Measurements from ENCODE around the gene NR2C1.

NR2C1 gene

DNA sequence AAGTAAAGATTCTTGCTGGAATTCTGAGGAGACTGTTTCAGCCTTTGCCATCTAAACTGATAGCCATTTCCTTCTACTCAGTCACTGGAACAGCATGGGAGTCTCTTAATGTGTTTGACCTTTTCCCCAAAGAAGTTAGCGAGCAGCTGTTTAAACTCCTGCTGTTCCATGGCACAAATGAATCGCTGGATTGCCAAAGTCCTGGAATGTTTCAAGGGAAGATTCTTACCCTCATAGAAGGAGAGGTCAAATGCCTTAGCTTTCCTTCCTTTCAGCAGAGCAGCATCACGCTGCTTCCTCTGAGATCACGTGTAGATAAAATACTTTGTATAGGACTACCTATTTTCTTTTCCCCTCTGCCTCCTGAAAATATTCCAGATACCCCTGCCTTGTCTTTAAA lies 10.5 kb upstream of the NR2C1 start:
- peak; percentile 76 for DNase-seq (ENCODE audit: low read depth)

DNA sequence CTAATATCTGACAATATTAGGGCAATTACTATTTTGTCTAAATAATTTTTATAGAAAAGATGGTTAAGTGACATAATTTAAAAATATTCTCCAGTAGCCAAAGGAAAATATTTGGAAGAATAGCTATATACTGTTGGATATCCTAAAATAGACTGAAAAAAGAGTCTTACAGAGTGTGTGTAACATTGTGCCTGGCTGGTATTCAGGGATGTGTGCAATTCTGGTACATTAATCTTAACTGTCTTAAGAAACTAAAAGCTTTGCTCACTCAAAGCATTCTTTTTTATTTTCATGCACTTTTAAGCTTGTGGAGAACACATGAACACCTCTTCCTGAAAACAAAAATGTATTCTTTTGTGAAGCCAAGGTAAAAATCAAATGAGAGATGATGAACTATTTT lies 10.1 kb upstream of the NR2C1 start:
- DNase-seq (ENCODE audit: low read depth), result no peak

DNA sequence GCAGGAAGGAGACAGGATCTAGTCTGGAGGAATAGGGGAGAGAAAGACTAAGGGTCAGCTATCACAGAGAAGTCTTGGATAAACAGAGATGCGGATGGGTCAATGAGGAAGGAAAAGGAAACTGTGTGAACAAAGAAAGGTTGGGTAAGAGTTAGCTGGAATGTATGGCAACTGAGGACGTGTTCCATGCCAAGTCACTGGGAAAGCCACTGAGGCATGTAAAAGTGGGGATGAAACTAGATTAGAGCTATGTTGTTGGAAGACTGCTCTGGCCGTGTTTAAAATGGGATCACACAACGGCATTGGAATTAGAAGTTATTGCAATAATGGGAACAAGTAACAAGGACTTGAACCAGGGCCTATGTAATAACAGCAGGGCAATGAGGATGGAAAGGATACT lies 3.9 kb upstream of the NR2C1 start:
- DNase-seq (ENCODE audit: low read depth), result no peak

DNA sequence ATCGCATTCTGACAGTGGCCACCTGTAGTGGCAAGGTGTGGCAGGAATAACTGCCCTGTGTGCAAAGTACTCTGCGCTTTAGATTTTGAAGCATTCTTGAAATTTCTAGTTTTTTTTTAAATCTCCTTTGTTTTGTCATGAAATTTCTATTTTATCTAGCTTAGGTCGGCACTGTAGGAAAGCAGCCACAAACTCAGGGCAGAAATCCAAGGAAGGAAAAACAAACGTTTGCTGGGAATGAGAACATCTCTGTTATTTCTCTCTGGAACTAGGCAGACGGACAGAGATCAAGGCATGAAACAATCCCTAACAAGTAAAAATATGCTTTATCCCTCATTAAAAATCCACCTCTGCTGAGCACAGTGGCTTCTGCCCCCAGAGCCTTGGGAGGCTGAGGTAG lies 1.3 kb upstream of the NR2C1 start:
- DNase-seq (ENCODE audit: low read depth), result no peak

DNA sequence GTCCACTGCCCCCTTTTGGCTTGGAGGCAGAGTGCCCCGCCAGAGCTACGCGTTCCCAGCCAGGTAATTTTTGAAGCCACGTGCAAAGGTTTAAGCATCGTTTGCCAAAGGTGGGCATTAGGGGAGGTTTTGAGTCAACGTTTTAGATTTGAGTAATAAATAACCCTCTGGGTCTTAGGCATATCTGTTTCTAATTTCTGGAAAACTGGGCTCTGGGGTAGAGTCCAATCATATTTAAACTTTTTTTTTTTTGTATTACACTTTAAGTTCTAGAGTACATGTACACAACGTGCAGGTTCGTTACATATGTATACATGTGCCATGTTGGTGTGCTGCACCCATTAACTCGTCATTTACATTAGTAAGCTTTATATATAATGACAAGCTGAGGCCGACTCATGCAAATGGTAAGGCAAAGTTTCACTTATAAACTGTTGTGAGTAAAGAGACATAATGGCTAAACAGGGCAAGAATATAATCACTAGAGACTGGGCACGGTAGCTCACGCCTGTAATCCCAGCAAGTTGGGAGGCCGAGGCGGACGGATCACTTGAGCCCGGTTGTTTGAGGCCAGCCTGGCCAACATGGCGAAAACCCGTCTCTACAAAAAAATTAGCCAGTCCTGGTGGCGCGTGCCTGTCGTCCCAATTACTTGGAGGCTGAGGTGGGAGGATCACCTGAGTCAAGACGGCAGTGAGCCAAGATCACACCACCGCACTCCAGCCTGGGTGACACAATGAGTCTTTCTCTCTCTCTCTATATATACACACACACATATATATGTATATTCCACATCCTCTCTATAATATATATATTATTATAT lies 491 bp upstream of the NR2C1 start:
- DNase-seq (ENCODE audit: low read depth), result no peak

DNA sequence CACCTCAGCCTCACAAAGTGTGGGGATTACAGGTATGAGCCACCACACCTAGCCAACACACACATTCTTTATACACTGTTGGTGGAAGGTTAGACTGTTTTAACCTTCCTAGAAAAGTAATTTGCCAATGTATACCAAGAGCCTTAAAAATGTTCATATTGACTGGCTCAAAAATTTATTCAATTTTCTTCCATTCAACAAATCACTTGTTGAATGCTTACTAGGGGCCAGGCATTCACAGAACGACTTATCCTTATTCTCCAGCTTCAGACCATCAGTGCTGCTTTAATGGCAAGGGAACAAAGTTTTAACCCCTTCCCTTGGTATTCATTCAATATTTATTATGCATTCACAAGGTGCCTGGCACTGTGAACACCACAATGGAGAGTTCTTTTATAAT lies 3.0 kb downstream of the NR2C1 start:
- no peak for DNase-seq (ENCODE audit: low read depth)

DNA sequence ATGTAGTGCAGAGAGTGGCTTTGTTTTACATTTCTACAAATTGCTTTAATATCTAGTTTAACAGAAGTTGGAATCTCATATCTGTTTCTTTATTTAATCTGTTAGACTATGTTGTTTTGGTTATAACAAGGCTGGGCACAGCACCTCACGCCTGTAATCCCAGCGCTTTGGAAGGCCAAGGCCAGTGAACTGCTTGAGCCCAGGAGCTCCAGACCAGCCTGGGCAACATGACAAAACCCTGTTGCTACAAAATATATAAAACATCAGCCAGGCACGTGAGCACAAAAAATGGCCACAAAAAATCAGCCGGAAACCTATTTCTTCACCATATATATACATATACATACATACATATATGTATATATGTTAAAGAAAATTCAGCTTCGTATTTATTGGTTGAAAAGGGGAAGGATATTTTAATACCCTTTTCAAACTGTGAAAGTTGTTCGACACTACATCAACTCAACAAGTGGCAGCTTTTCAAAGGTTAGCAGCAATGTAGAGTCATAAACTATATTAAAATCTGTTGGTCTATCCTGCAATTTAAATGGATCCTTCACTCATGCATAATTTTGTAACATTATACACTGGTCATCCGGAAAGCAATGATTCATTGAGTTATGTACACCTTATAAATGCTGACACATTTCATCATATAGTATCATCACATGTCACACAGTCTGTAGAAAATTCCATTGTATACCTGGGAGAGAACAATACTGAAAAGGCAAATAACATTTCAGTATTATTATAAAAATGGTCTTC lies 7.1 kb downstream of the NR2C1 start:
- no peak for DNase-seq (ENCODE audit: low read depth)

DNA sequence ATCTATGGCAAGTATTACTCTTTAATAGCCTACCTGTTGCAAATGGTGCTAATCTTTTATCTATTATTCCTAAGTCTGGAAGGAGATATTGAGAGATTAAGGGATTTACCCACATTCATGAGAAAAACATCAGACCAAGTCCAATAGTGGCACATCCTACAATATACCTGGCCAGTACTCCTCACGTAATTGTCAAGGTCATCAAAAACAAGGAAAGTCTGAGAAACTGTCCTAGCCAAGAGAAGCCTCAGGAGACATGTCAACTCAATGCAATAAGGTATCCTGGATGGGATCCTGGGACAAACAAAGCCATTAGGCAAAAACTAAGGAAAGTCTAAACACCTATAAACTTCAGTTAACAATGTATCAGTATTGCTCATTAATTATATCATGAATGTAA lies 12.5 kb downstream of the NR2C1 start:
- no peak for DNase-seq (ENCODE audit: low read depth)

DNA sequence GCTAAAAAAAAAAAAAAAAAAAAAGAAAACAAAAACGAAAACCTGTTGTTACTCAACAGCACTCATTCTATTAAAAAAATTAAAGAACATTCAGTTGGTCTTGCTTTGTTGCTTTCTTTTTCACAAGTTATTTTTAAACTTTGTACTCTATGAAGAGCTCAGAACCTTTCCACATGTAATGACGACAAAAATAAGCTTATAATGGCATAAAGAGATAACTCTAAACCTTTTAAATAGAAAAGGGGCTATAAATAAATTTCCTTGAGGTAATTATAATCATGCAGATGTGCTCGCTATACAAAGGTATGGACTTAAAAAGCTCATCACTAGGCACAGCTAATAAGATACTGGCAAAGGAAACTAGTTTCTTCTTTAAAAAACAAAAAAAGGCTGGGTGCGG lies 13.4 kb downstream of the NR2C1 start:
- DNase-seq (ENCODE audit: low read depth), result no peak

DNA sequence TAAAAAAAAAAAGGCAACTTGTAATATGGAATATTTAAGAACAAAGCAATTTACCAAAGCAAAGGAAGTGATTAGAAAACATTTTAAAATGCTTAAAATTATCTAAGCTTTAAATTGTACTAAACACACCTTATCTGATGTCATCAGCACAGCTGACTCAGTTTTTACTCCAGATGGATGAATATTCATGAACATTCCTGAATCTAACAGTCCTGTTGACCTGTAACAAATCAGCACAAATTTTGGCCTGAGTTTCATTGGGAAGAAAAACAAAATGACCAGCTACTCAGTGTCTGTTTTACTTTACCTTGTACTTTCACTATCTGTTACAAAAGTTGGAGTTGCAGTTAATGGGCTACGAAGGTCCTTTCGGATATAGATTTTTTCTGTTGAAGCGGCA lies 16.0 kb downstream of the NR2C1 start:
- no peak for DNase-seq (ENCODE audit: low read depth)

DNA sequence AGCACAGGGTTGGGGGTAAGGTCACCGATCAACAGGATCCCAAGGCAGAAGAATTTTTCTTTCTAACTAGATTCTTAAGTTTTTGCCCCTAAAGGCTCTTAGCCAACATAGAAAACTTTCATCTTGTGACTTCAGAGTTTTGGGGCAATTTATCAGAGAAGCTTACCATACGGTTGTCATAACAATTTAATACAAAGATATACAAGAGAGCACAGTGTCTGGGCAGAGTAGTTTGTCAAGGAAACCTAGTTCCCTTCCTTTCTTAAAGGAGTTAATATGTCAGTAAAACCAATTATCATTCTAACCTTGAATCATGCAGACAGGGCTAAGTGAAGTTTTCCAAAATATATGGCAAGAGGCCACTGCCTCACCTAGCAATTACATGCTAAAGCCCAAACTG lies 18.4 kb downstream of the NR2C1 start:
- no peak for DNase-seq (ENCODE audit: low read depth)

DNA sequence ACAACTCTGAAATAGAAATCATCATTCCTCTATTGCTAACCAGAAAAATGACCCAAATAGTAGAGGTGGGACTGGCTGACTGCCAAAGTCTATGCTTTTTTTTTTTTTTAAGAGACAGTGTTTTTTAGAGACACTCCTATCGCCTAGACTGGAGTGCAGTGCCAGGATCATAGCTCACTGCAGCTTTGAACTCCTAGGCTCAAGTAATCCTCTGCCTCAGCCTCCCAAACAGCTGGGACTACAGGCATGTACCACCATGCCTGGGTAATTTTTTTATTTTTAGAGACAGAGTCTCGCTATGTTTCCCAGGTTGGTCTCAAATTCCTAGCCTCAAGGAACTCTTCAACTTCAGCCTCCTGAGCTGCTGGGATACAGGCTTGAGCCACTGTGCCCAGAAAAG lies 19.2 kb downstream of the NR2C1 start:
- DNase-seq (ENCODE audit: low read depth), result no peak

DNA sequence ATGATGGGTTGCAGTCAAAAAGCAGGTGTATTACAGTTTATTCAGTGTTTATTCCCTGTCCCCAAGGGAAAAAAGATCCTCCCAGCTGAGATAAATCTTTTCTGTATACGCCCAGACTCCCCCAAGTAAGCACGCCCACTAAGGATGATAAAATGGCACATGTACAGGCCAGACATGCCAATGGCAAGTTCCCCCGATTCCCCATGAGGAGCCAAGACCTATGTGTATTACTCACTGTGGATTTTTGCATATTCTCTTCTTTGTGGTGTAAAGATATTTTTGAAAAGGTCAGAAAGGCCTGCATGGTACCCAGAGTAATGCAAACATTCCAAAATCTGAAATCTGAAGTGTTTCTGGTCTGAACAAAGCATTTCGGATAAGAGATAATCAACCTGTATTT lies 22.2 kb downstream of the NR2C1 start:
- DNase-seq (ENCODE audit: low read depth), result no peak

DNA sequence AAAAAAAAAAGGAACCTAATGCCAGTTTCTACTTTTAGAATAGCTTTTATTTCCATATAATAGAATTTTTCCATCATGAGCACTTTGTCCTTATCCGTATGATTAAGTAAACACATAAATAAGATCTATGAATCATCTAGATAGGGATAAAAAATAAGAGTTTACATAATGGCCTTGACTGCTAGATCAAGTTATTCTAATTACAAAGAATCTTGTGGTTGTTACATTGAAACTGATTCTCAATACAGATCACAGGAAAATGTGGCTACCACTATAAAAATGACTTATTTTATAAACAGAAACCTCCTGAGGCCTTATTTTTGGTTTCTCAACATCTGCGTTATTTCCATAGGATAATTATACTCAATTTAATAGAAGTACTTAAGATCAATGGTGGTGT lies 35.5 kb downstream of the NR2C1 start:
- no peak for DNase-seq (ENCODE audit: low read depth)

DNA sequence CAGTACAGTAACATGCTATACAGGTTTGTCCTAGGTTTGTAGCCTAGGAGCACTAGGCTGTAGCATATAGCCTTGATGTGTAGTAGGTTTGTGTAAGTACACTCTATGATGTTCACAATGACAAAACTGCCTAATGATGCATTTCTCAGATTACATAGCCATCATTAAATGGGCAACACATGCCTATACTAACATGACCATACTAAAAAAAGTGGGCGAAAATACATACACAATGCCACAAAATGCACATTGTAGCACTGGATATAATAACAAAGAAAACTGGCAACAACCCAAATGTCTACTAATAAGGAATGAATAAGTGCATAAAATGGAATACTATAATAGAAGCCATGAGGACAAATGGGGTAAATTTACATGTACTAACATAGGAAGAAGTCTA lies 38.7 kb downstream of the NR2C1 start:
- no peak for DNase-seq (ENCODE audit: low read depth)

DNA sequence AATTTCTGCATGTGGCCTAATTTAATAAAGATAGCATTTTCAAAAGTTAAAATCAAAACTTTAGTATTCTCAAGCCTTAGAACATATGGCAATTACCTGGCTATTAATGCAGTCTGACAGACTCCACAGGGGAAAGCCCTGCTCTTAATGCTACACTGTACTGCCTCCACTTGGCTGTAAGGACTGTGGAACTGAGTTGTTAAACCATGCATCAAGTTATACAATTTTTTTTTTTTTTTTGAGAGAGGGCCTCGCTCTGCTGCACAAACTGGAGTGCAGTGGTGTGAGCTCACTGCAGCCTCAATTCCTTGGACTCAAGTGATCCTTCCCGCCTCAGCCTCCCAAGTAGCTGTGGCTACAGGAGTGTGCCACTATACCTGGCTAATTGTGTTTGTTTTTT lies 50.9 kb downstream of the NR2C1 start:
- no peak for DNase-seq (ENCODE audit: low read depth)

DNA sequence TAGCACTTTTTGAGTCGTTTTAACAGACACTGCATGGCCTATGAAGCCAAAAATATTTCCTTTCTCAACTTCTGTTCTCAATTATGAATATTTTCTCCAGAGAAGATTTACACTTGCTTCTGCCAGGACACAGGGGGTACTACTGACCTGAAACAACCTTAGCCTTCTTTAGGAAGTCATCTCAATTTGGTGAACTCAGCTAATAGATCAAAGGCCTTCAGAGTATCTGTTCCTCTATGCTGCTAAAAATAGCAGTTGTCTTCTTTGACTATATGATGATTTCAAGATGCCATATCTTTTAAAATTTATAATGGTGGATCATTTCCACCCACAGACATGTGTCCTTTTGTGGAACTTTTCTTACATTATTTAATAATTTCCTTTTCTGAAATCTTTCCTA lies 55.9 kb downstream of the NR2C1 start:
- DNase-seq (ENCODE audit: low read depth), result no peak

DNA sequence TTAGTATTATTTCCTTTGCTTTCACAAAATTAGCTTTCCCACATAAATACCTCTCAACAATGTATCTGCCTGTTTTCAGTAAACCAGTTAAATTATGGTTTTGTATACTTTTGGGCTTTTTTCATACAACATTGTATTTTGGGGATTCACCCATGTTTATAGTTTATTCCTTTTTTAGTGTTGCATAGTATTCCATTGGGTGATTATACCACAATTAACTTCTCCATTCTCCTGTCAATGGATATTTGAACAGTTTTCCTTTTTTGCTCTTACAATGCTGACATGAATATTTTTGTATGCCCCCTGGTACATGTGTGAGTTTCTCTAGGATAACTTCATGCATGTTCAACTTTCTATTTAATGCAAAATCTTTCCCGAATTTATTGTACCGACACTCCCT lies 57.3 kb downstream of the NR2C1 start:
- DNase-seq (ENCODE audit: low read depth), result no peak

DNA sequence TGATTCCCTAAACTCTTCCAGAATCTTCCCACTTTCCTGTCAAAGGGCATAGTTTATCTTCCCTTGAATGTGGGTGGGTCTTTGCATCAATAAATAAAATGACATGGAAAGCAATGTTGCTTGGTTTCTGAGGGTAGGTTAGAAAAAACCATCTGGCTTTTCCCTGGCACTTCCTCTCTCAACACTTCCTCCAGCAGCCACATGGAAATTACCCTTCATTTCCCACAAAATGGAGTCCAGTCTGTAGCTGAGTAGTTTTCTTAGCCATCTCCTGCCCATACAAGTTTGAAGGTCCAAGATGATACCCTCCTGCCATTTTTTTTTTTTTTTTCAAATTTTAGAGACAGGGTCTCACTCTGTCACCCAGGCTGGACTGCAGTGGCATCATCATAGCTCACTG lies 58.9 kb downstream of the NR2C1 start:
- DNase-seq (ENCODE audit: low read depth), result no peak

DNA sequence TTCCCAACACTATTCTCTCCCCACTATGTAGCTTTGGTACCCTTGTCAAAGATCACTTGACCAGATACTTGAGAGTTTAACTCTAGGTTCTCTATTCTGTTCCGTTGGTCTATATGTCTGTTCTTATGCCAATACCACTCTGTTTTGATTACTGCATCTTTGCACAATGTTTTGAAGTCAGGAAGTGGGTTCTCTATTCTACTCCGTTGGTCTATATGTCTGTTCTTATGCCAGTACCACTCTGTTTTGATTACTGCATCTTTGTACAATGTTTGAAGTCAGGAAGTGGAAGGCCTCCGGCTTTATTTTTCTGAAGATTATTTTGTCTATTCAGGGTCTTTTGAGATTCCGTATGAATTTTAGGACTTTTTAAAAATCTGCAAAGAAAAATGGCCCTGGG lies 67.2 kb downstream of the NR2C1 start:
- DNase-seq (ENCODE audit: low read depth), result no peak

DNA sequence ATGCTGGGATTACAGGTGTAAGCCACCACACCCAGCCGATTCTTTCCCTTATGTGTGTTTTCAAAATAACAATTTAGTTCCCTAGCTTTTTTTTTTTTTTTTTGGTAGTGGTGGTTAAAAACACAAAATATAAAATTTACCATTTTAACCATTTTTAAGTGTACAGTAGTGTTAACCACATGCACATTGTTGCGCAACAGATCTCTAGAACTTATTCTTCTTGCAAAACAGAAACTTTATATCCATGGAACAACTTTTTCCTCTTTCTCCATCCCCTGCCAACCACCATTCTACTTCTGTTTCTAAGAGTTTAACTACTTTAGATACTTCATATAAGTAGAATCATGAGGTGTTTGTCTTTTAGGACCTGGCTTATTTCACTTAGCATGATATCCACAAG lies 68.8 kb downstream of the NR2C1 start:
- DNase-seq (ENCODE audit: low read depth), result no peak

DNA sequence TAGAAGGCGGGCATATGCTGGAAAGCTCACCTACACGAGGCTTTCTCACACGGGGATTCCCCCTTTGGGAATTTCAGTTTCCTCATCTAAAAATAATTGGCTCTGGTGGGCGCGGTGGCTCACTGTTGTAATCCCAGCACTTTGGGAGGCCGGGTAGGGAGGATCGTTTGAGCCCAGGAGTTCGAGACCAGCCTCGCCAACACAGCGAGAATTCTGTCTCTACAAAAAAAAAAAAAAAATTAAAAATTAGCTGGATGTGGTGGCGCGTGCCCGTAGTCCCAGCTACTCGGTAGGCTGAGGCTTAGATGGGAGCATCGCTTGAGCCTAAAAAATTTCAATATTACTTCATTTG lies 69.5 kb downstream of the NR2C1 start:
- DNase-seq (ENCODE audit: low read depth), result no peak

DNA sequence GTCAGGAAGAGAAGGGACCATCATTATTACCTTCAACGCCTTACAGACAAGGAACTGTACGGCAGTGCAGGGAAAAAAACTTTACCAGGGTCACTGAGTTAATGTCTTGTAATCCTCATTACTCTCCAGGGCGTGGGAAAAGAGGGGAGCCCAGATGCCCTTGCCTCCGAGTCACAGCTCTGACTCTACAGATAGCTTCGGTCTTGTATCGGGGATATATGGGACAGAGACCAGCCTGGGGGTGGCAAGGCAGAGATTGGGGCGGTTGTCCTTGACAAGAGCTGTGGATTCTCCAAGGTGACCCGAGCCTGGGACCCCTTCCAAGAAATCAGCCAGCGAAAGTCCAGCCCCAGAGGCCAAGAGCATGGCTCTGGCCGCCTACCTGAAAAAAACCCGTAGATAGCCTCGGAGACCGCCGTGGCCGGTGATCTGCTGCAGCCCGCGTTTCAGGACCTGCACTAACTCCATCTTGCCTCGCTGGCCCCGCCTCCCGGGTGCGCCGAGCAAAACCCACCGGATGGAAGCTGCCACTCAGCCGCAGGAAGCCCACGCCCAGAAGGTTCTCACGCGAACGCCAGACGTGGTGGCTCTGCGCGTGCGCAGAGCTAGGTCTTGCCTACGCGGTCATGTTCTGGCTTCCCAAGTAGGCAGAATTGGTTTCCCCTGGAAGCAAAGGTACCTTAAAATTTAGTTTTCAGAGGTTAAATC lies 70.1 kb downstream of the NR2C1 start, which contains the start of gene NDUFA12:
Gene NDUFA12 (minus strand): TSS at position 485 of the 708 bp plus-strand sequence. CDS start 17 bp downstream, at position 468.
- DNase-seq (ENCODE audit: low read depth), result peak; percentile 85
